ENCODE results near the gene DDX49.
"Not testable (repeated sequence)": the region's sequence is repeated elsewhere in the genome, so short reads cannot be mapped to it uniquely, and the experiment has no call there.

The DDX49 gene

GRCh38 chr19:18910801-18911436 is 8.6 kb upstream of the DDX49 start:
- DNase-seq (ENCODE audit: low spot score) = no peak

DNA sequence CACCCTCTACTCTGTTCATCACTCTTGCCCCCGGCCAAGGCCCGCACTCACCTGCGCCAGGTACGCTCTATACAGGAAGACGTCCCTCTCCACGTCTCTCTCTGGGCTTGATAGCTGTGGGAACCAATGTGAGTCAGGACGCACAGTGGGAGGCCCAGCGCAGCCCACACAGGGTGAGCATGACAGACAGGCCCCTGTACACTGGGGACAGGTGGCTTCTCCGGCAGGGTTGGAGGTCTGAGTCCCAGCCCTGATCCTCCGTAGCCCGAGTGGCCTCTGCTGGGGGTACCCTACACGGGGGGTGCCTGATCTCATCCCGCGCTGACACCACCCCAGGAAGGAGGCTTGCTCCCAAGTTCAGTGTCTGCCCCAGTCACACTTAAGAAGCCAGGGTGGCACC is 6.6 kb upstream of the DDX49 start:
- DNase-seq (ENCODE audit: low spot score) = no peak

DNA sequence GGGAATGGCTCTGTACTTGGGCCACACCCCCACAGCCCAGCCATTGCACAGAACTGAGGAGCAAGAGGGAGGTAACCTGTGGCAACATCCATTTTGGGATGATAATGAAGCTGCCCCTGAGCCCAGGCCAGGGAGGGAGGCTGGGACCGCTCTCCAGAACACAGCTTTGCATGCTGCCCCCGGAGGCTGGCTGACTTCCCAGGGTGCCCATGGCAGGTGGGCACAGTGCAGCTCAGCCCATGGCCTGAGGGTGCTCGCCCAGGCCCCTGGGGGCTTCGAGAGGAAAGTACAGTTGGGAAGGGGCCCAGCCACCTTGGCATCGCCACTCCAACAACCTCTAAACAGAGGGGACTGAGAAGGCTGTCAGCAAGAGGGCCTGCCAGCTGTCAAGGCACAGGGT is 6.0 kb upstream of the DDX49 start:
- no peak for DNase-seq (ENCODE audit: low spot score)

- peak; percentile 60 for DNase-seq (ENCODE audit: low spot score)
Observed at GRCh38 chr19:18915639-18916038, 3.9 kb upstream of the DDX49 start.

DNA sequence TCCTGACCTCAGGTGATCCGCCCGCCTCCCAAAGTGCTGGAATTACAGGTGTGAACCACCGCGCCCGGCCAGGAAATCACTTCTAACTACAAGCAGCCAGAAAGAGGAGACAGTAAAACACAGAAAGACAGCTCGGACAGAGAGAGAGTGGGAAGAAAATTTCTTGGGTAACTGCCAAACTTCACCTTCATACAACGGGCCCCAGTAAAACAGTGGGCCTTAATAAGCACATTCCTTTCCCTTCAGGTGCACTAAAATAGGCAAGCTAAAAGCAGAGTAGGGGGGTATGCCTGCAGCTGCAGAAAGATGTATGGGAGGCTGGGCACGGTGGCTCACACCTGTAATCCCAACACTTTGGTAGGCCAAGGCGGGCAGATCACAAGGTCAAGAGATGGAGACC is 1.9 kb upstream of the DDX49 start:
- not testable (repeated sequence) for DNase-seq (ENCODE audit: low spot score)

DNA sequence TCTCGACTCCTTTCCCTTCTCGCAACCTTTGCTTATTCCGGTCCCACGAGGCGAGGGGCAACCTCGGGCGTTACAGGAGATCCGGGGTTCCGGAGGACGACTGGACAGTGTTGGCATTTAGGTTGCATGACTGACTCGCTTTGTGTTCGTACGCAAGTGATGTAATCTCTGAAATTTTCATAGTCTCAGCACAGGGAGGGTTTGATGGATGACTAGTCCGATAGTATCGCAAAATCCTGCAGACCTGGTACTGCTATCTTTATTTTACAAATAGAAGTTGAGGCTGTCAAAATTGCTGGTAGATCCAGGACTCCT is 342 bp downstream of the DDX49 start:
- DNase-seq (ENCODE audit: low spot score) = no peak

- no peak for DNase-seq (ENCODE audit: low spot score)
Observed at GRCh38 chr19:18920400-18920799, 885 bp downstream of the DDX49 start.

DNA sequence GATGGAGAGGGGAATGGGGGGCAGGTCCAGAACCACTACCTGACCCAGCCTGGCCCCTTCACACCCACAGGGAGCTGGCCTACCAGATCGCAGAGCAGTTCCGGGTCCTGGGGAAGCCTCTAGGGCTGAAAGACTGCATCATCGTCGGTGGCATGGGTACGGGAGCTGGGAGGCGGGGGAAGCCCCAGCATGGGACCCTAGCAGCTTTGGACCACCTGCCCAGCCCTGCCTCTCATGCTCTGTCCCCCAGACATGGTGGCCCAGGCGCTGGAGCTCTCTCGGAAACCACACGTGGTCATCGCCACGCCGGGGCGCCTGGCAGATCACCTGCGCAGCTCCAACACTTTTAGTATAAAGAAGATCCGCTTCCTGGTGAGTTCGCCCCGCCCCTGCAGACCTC is 2.1 kb downstream of the DDX49 start:
- DNase-seq (ENCODE audit: low spot score) = no peak

DNA sequence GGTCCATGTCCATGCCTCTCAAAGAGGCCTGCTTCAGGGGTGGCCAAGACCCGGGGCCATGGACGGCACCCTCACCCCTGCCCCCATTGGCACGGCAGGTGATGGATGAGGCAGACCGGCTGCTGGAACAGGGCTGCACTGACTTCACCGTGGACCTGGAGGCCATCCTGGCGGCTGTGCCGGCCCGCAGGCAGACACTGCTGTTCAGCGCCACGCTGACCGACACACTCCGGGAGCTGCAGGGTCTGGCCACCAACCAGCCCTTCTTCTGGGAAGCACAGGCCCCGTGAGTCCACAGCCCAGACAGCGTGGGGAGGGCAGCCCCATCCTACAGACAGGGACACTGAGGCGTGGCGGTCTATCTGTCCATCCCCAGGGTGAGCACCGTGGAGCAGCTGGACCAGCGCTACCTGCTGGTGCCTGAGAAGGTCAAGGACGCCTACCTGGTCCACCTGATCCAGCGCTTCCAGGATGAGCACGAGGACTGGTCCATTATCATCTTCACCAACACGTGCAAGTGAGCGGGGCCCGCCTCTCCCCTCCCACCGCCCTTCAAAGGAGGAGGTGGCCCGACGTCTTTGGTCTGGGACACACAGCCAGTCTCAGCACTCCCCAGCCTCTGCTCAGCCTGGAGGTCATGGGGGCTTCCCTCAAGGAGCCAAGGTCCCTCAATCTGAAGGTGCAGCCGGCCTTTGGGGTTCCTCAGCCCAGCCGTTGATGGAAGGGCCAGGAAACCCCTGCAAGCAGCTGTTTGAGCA is 2.9 kb downstream of the DDX49 start:
- no peak for DNase-seq (ENCODE audit: low spot score)

DNA sequence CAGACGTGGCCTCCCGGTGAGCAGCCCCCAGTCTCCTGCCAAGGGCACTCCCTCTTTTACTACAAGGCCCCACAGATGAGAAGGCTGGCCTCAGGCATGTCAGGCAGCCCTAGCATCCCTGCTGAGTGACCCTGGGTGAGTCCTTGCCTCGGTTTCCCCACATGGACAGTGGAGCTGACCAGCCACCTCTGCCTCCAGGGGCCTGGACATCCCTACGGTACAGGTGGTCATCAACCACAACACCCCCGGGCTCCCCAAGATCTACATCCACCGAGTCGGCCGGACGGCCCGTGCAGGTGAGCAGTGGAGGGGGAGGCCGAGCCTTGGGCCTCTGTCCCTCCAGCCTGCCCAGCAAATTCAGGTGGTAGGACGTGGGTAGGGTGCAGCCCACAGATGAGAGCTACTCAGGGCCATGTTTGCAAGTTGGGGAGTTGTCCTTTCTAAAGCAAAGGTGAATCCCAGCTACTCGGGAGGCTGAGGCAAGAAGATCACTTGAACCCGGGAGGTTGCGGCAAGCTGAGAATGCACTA is 5.2 kb downstream of the DDX49 start:
- DNase-seq (ENCODE audit: low spot score) = no peak

DNA sequence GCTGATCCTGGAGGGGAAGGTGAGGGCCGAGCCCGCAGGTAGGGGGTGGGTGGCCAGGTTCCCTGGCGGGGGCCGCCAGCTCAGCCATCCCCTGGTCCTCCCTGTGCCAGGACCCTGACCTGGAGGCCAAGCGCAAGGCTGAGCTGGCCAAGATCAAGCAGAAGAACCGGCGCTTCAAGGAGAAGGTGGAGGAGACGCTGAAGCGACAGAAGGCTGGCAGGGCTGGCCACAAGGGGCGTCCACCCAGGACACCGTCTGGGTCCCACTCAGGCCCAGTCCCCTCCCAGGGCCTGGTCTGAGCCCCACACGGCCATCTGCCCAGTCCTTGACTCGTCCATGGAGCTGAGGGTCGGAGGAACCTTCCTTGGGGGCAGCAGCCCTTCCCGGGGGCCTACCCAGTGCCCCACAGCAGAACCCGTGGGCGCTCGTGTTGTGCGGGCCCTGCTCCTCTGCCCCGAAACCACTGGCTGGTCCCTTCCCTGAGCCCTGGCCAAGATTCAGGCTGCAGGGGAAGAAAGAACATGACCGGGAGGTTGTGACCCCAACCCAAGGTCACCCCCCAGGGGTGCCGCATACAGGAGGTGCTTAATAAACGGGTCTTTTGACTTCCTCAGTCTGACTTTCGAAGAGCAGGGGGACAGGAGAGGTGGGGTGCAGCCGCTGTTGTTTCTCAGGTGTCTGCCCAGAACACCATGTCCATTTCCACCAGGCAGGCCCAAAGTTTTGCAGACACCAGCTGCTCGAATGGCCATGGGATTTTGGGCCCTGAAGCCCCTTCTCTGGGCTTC is 8.7 kb downstream of the DDX49 start:
- DNase-seq (ENCODE audit: low spot score) = no peak

- DNase-seq (ENCODE audit: low spot score) = no peak
Observed at GRCh38 chr19:18929311-18929710, 9.8 kb downstream of the DDX49 start.

GRCh38 chr19:18931316-18932162 is 12.0 kb downstream of the DDX49 start:
- no peak for DNase-seq (ENCODE audit: low spot score)

DNA sequence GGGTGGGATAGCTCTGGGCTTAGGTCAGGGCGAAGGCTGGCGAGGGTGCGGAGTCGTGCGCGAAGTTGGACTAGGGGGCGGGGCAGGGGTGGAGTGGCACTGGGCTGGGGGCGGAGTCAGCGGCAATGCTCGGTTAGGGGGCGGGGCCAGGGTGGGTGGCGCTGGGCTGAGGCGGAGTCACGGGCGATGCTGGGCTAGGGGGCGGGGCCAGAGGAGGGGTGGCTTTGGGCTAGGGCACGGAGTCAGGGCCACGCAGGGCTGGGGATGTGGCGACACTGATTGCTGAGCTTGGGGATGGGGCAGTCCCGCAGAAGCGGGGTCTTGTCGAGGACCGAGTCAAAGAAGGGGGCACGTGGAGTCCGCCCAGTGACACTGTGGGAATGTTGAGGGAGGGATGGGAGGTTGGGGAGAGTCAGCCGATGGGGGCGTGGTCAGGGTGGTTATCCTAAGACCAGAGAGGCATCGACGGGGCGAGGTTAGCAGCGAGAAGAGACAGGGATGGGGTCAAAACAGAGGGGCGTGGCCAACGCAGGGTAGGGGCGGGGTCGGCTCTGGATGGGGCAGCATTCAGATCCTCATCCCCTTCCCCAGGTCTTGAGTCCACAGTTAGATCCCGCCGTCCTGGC is 12.8 kb downstream of the DDX49 start:
- peak; percentile 96 for DNase-seq (ENCODE audit: low spot score)

- no peak for DNase-seq (ENCODE audit: low spot score)
Observed at GRCh38 chr19:18933297-18933696, 13.8 kb downstream of the DDX49 start.

DNA sequence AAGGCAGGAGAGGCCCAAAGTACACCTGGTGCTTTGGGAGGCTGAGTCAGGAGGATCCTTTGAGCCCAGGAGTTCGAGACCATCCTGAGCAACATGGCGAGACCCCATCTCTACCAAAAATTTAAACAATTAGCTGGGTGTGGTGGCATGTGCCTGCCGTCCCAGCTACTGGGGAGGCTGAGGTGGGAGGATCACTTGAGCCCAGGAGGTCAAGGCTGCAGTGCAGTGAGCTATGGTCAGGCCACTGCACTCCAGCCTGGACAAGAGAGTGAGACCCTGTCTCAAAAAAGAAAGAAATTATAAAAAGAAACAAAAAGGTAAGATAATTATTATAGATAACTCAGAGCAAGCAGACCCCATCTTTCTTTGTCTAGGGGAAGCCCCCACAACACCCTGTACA is 19.6 kb downstream of the DDX49 start:
- DNase-seq (ENCODE audit: low spot score) = no peak

DNA sequence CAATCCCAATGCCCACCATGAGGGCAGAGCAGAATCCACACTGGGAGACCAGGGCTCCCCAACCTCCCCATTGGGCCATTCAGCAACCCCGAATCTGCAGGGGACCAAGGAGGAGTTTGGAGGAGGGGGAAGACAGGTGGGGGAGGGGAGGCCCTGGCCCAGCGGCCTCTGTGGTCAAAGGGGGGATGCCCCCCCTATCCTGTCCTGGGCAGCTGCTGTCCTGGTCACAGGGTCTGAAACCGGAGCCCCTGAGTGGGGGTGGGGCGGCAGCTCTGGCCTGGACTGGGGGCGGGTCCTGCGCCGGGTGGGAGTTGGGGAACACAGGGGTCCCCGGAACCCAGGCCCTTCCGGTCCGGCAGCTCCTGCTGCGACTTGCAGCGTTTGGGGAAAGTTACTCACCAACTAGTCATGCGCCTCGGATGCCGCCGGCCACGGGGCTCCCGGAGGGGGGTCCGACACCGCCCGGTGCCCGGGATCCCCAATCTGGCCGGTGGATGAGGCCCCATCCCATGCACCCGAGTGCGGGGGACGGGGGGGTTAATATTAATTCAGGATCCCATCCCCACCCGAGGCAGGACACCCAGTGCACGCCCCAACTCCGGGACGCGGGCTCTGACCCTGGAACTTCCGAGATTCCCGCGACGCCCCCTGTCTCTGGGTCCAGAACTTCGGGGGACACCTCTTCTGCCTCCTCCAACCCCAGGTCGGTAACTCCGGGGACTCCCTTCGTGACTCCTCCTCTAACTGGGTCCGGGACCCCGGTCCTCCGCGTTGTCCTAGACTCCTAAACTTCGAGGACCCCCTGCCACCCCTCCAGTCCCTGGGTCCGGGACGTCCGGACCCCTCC is 20.6 kb downstream of the DDX49 start:
- peak; percentile 80 for DNase-seq (ENCODE audit: low spot score)

DNA sequence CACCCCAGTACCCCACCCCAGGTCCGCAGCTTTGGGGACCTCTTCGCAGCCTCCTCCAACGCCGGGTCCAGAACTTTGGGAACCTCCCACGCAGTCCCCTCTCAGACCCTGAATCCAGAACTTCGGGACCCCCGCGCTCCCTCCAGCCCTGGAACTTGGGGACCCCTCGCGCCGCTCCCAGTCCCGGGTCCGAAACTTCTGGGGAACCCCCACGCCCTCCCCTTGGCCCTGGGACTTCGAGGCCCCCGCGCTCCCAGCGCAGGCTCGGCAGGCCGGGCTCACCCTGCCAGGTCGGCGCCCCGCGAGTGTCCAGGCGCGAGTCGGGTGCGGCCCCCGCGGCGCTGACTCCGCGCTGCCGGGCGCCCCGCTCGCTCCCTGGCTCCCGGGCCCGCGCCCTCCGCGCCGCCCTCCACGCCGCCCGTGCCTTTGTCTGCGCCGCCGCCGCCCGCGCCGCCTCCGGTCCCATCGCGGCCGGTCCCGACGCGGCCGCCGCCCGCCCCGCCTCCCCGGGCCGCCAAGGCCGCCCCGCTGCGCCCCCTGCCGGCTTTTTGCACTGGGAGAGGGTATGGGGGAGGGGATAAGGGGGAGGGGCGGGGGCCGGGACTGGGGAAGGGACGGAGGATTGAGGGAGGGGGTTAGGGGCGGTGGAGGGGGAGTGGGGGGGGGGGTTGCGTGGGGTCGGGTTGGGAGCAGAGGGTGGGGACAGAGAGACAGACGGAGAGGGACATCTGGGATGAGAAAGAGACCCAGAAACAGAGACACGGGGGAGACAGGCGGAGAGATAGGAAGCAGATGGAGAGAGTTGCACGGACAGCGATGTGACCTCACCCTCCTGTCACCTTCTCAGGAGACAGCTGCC is 21.5 kb downstream of the DDX49 start, which contains the start of gene HOMER3:
Gene HOMER3, minus strand, starts transcription at position 449 of the 859 bp plus-strand sequence. CDS start 2,235 bp downstream, outside the sequence.
- peak; percentile 95 for DNase-seq (ENCODE audit: low spot score)

- DNase-seq (ENCODE audit: low spot score) = no peak
Observed at GRCh38 chr19:18941628-18942354, 22.3 kb downstream of the DDX49 start.

All from AG20443 (cell line).